Subcutaneous adipose tissue (tissue), 4 donors: ENCODE measurements around the gene SNCG. TPM values are rescaled to one million over a fixed set of nuclear protein-coding genes. Genes with fewer than 3 reads are reported as not detected.

ENCODE experiments used
- total RNA-seq, 4 donors: library from RNA; depleted of rRNA; stranded (reverse); fragments of >200 nt; gene quantifications; one replicate each; pipeline ENCODE4 v1.1.0, GENCODE V29; 2016
- TF ChIP-seq, protein P1 (sequence below): fragments of 450-650 bp; IDR thresholded peaks from one replicate; pipeline ENCODE4 v1.5.1; 2016; ENCODE audit warnings: low read depth, mild to moderate bottlenecking, control low read depth, antibody characterized with exemption, moderate library complexity

SNCG gene
- total RNA-seq, 4 donors from 2014 or later: 172 to 362 (median 205) TPM

DNA sequence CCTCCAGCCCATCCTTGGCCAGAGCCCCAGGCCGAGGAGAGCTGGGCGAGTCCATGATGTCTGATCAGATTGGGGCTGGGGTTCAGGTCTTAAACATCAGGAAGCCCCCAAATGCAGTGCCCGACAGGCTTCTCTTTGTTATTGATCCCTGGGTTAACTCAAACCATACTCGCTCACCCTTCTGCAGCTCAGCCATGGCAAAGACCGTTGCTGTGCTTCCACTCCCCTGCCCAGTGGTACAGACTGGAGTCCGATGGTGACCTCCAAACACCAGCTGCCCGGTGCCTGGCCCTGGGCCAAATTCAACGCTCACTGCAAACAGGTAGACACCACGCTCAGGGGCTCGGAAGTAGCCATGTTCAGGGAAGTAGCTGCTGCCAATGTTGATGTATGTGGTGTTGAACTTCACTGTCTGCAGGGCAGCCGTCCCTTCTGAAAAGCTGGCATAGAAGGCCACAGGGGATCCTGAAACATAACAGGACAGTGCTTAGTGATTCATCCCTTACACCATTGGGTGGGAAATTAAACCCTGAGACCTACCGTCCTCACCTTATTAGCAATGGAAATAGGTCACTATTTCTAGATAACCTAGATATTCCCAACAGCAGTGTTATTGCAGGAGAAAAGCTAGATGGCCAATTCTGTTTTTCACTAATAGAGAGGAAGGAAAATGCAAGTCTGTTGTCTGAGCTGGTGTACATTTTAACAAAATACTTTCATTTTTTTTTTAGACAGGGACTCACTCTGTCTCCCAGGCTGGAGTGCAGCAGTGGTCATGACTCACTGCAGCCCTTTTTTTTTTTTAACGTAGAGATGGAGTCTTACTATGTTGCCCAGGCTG lies 21.5 kb upstream of the SNCG start:
- TF ChIP-seq, protein P1, sequence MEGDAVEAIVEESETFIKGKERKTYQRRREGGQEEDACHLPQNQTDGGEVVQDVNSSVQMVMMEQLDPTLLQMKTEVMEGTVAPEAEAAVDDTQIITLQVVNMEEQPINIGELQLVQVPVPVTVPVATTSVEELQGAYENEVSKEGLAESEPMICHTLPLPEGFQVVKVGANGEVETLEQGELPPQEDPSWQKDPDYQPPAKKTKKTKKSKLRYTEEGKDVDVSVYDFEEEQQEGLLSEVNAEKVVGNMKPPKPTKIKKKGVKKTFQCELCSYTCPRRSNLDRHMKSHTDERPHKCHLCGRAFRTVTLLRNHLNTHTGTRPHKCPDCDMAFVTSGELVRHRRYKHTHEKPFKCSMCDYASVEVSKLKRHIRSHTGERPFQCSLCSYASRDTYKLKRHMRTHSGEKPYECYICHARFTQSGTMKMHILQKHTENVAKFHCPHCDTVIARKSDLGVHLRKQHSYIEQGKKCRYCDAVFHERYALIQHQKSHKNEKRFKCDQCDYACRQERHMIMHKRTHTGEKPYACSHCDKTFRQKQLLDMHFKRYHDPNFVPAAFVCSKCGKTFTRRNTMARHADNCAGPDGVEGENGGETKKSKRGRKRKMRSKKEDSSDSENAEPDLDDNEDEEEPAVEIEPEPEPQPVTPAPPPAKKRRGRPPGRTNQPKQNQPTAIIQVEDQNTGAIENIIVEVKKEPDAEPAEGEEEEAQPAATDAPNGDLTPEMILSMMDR: no peak

DNA sequence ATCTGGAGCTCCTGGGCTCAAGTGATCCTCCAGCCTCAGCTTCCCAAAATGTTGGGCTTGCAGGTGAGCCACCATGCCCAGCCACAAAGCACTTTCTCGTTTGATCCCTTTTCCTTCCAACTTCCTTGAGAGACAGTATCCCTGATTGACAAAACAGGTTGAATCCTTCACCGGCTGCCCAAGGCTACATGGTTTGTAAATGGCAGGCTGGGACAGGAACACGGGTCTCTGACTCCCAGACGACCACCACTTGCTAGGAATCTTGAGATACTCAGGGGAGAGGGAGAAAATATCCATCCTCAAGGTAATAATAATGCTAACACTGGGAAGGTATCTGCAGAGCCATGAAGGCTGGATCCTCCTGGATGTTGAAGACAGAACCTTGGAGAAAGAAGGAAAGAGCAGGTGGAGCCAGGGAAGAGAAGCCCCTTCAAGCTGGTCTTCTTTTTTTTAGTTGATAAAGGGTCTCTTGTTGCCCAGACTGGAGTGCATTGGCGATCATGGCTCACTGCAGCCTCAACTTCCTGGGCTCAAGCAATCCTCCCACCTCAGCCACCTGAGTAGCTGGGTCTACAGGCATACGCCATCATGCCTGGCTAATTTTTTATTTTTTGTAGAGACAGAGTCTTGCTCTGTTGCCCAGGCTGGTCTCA lies 20.8 kb upstream of the SNCG start:
- TF ChIP-seq, protein P1: no peak

GRCh38 chr10:86938260-86938659 lies 20.1 kb upstream of the SNCG start:
- TF ChIP-seq, protein P1: no peak

DNA sequence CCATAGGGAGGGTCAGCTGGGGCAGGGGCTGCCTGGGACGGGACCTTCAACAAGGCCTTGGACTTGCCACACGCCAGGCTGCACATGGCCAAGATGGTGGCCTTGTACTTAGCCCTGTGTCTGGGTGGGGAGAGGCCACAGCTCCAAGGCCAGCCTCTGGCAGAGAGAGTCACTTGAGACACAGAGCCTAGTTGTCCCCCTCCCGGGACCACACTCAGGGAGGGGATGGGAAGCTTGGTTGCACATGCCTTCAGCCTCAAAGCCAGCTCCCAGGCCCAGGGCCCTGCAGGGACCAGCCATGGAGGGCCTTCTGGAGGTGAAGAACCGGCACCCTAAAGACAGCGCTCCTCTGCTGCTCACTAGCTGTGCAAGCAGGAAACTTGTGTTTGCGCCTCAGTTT lies 17.7 kb upstream of the SNCG start:
- TF ChIP-seq, protein P1: no peak

GRCh38 chr10:86941426-86941825 lies 17.0 kb upstream of the SNCG start:
- TF ChIP-seq, protein P1: no peak

DNA sequence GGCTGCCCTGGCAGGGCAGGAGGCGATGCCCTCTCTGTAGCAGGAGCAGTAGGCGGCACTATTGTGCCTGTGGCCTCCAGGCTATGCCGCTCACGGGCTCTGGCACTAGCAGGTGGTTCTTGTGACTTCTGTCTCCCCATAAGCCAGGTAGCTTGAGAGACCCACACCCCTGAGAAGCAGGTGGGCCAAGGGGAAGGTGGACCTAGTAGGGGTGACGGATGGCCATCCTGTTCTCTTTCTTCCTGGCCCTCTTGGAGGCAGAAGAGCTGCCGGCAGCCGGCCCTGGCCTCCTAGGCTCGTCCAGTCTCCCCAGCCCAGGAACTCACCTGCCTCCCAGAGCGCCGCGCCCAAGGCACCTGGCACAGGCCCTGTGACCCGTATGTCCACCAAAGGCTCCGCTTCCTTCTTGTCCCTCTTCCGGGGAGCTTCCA lies 16.4 kb upstream of the SNCG start:
- TF ChIP-seq, protein P1: no peak

DNA sequence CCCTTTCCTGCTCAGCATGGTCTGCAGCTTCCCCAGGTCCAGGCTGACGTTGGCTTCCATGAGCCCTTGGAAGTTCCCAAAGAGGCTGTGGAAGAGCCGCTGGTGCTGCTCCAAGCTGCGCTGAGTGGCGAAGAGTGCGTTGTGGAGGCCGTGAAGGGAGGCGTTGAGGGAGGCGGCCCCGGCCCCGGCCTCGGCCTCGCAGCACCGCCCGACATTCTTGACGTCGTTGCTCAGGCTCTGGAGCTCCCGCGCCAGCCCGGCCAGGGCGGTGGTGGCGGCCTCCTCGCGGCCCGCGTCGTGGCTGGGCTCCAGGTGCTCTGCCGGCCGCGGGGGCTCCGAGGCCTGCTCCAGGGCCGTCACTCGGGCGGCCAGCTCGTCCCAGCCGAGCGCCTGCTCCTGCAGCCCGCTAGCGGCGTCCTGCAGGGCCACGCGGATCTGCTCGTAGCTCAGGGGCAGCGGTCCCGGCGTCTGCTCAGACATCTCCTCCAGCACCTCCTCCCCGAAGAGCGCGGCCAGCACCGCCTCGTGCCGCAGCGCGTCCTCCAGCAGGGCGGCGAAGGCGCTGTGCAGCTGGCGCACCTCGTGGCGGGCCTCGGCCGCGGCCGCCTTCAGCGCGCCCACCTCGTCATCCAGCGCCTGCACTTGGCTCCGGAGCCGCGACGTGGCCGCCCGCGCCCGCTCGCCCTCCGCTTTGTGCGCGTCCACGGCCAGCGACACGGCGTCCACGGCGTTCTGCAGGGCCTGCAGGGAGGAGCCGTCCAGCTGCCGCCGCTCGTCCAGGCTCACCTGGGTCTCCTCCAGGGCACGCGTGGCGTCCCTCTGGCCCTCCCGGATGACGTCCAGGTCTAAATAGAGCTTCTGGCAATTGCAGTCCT lies 15.7 kb upstream of the SNCG start:
- TF ChIP-seq, protein P1: no peak
